Liver (tissue), 3 donors: ENCODE data around the gene BPGM.

Source experiments
- RAD21 ChIP-seq, 2 donors: IDR thresholded peaks; 2 replicates each; pipeline ENCODE4 v1.6.1; 2016; ENCODE audit warnings: antibody characterized with exemption in 2 of 2, mild to moderate bottlenecking in 2 of 2
- RXRA ChIP-seq, 2 donors: IDR thresholded peaks; 2 replicates each; pipeline ENCODE4 v1.6.1; 2017 to 2018; ENCODE audit warnings: antibody characterized with exemption in 2 of 2, mild to moderate bottlenecking in 1 of 2
- SP1 ChIP-seq: IDR thresholded peaks from 2 replicates; pipeline ENCODE4 v1.6.1; 2018; ENCODE audit warnings: antibody characterized with exemption, mild to moderate bottlenecking
- TF ChIP-seq, protein P1 (sequence below): fragments of 150-350 bp; IDR thresholded peaks from 2 replicates; pipeline ENCODE4 v1.5.1; 2017; ENCODE audit warnings: improper control_type of control experiment, low read depth, low read length; ENCODE audit not compliant: missing input control
- TF ChIP-seq, protein P2 (sequence below): IDR thresholded peaks from 2 replicates; pipeline ENCODE4 v1.6.1; 2016; ENCODE audit warnings: antibody characterized with exemption
- donor health status: healthy.
- donor health status: healthy.

DNA sequence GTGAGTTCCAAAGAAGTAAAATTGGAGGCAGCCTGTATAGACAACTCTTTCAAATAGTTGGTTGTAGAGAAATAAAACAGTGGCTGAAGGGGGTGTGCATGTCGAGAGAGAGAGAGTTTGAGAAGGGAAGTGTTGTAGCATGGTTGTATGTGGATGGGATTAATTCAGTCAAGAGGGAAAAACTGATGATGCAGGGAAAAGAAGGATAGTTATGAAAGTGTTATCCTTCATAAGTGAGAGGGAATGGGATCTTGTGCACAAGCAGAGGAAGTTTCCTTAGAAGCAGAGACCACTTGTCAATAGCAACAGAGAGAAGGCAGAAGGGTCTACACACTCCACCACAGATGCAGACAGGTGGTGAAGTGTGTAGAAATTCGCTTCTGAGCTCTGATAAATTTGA lies 30.0 kb upstream of the BPGM start:
- TF ChIP-seq, protein P1, sequence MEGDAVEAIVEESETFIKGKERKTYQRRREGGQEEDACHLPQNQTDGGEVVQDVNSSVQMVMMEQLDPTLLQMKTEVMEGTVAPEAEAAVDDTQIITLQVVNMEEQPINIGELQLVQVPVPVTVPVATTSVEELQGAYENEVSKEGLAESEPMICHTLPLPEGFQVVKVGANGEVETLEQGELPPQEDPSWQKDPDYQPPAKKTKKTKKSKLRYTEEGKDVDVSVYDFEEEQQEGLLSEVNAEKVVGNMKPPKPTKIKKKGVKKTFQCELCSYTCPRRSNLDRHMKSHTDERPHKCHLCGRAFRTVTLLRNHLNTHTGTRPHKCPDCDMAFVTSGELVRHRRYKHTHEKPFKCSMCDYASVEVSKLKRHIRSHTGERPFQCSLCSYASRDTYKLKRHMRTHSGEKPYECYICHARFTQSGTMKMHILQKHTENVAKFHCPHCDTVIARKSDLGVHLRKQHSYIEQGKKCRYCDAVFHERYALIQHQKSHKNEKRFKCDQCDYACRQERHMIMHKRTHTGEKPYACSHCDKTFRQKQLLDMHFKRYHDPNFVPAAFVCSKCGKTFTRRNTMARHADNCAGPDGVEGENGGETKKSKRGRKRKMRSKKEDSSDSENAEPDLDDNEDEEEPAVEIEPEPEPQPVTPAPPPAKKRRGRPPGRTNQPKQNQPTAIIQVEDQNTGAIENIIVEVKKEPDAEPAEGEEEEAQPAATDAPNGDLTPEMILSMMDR: no peak
- TF ChIP-seq SP1 (no peak), RAD21 (IDR thresholded peaks at IDR 0.05) (no peak), RXRA (IDR thresholded peaks at IDR 0.05) (no peak)
- TF ChIP-seq, protein P2, sequence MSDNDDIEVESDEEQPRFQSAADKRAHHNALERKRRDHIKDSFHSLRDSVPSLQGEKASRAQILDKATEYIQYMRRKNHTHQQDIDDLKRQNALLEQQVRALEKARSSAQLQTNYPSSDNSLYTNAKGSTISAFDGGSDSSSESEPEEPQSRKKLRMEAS: no peak
